ENCODE data around the gene ARID3A.

ARID3A gene

GRCh38 chr19:973726-974563 lies 48.1 kb downstream of the ARID3A start:
- TF ChIP-seq CTCF (IDR thresholded peaks at IDR 0.05; ENCODE audit: low read depth, low read length): no peak
- H3K4me3 ChIP-seq (ENCODE audit: low read depth, low read length): no peak overlapping the region

GRCh38 chr19:974564-975257 lies 48.9 kb downstream of the ARID3A start:
- no peak overlapping the region for H3K4me3 ChIP-seq (ENCODE audit: low read depth, low read length)
- TF ChIP-seq CTCF (IDR thresholded peaks at IDR 0.05; ENCODE audit: low read depth, low read length): no peak

GRCh38 chr19:976476-976875 lies 50.6 kb downstream of the ARID3A start:
- TF ChIP-seq CTCF (IDR thresholded peaks at IDR 0.05; ENCODE audit: low read depth, low read length): no peak
- H3K4me3 ChIP-seq (ENCODE audit: low read depth, low read length): no peak overlapping the region

- no peak overlapping the region for H3K4me3 ChIP-seq (ENCODE audit: low read depth, low read length)
- TF ChIP-seq CTCF (IDR thresholded peaks at IDR 0.05; ENCODE audit: low read depth, low read length): no peak
These were observed 51.2 kb downstream of the ARID3A start for GRCh38 chr19:977058-977464.

- H3K4me3 ChIP-seq (ENCODE audit: low read depth, low read length): no peak overlapping the region
- no peak for TF ChIP-seq CTCF (IDR thresholded peaks at IDR 0.05; ENCODE audit: low read depth, low read length)
These were observed 53.5 kb downstream of the ARID3A start for GRCh38 chr19:979318-979741.

GRCh38 chr19:980133-980998 lies 54.5 kb downstream of the ARID3A start:
- no peak for TF ChIP-seq CTCF (IDR thresholded peaks at IDR 0.05; ENCODE audit: low read depth, low read length)
- H3K4me3 ChIP-seq (ENCODE audit: low read depth, low read length): no peak overlapping the region
